Left ventricle myocardium inferior (tissue), 1 donor: Measurements from ENCODE around the gene CCDC183. TPM values are rescaled to one million over a fixed set of nuclear protein-coding genes. Genes with fewer than 3 reads are reported as not detected.
"Not testable (repeated sequence)": the region's sequence is repeated elsewhere in the genome, so short reads cannot be mapped to it uniquely, and the experiment has no call there.

Source experiments
- DNase-seq: peaks from one replicate; pipeline ENCODE4 v3.0.0-alpha.2; 2020
- H3K27ac ChIP-seq: fragments of 200-600 bp; replicated peaks from 2 replicates; pipeline ENCODE4 v1.8.0; 2021
- H3K27me3 ChIP-seq: fragments of 200-600 bp; 2 replicates; pipeline ENCODE4 v1.8.0; 2021; ENCODE audit warnings: low read depth
- H3K36me3 ChIP-seq: fragments of 200-600 bp; 2 replicates; pipeline ENCODE4 v1.8.0; 2021
- H3K4me1 ChIP-seq: fragments of 200-600 bp; 2 replicates; pipeline ENCODE4 v1.8.0; 2021
- H3K4me3 ChIP-seq: fragments of 200-600 bp; 2 replicates; pipeline ENCODE4 v1.8.0; 2021; ENCODE audit warnings: mild to moderate bottlenecking, moderate library complexity
- H3K9me3 ChIP-seq: fragments of 200-600 bp; replicated peaks from 2 replicates; pipeline ENCODE4 v1.8.0; 2021
- CTCF ChIP-seq: fragments of 200-600 bp; IDR thresholded peaks from 2 replicates; pipeline ENCODE4 v1.8.0; 2021; ENCODE audit warnings: antibody characterized with exemption, mild to moderate bottlenecking, borderline replicate concordance
- intact Hi-C: fragments of 100-400 bp; cut with micrococcal nuclease; formaldehyde crosslinking; loops from one replicate; pipeline ENCODE4 v1.11.0; 2022
- total RNA-seq: library from RNA; stranded (reverse); fragmentation: NEBNext Ultra II Directional; extraction: Animal tissue kit (Norgen Biotek cat#: 25700); gene quantifications from one replicate; pipeline ENCODE4 v1.2.1, GENCODE V29; 2021
- donor health status: DM: no; HTN: yes; CAD: no; lungs with severe emphysema.

The CCDC183 gene
- total RNA-seq, 1 donor from 2014 or later, result 2.1 TPM

GRCh38 chr9:136765041-136765440 lies 31.1 kb upstream of the CCDC183 start:
- Histone ChIP-seq H3K4me1 (peaks cover 41% of the 10 kb centered on the region), H3K9me3 (no peaks in the 10 kb centered on the region), H3K27ac (peak overlapping the region; percentile 63), H3K36me3 (no peaks in the 10 kb centered on the region), H3K27me3 (peaks cover 41% of the 10 kb centered on the region), H3K4me3 (no peak overlapping the region)
- no peak for TF ChIP-seq CTCF
- DNase-seq, result no peak
- intact Hi-C loops, result no loop called here

- Histone ChIP-seq H3K27ac (peak overlapping the region; percentile 63), H3K4me1 (peaks cover 33% of the 10 kb centered on the region), H3K27me3 (peaks cover 41% of the 10 kb centered on the region)
- intact Hi-C loops, H3K9me3 ChIP-seq, H3K36me3 ChIP-seq, H3K4me3 ChIP-seq, DNase-seq: not testable (repeated sequence)
These were observed 30.3 kb upstream of the CCDC183 start for GRCh38 chr9:136765745-136766409.

GRCh38 chr9:136766410-136767120 lies 29.6 kb upstream of the CCDC183 start:
- peak; percentile 54 for TF ChIP-seq CTCF
- intact Hi-C loops, DNase-seq, H3K4me3 ChIP-seq, H3K9me3 ChIP-seq, H3K36me3 ChIP-seq, H3K27ac ChIP-seq: not testable (repeated sequence)
- Histone ChIP-seq H3K27me3 (peaks cover 41% of the 10 kb centered on the region), H3K4me1 (peaks cover 29% of the 10 kb centered on the region)

- no peak overlapping the region for H3K4me3 ChIP-seq
- intact Hi-C loops, result no loop called here
- peak; percentile 49 for TF ChIP-seq CTCF
- peaks cover 11% of the 10 kb centered on the region for H3K9me3 ChIP-seq
- H3K27ac ChIP-seq, result no peak overlapping the region
- H3K36me3 ChIP-seq, result no peaks in the 10 kb centered on the region
- H3K4me1 ChIP-seq, result peaks cover 11% of the 10 kb centered on the region
- DNase-seq, result no peak
- peaks cover 13% of the 10 kb centered on the region for H3K27me3 ChIP-seq
These were observed 26.4 kb upstream of the CCDC183 start for GRCh38 chr9:136769710-136770191.

- Histone ChIP-seq H3K27ac (no peak overlapping the region), H3K4me3 (no peak overlapping the region), H3K4me1 (no peaks in the 10 kb centered on the region), H3K9me3 (peaks cover 11% of the 10 kb centered on the region), H3K27me3 (peaks cover 13% of the 10 kb centered on the region), H3K36me3 (no peaks in the 10 kb centered on the region)
- no peak for TF ChIP-seq CTCF
- DNase-seq, result no peak
- intact Hi-C loops, result no loop called here
These were observed 24.2 kb upstream of the CCDC183 start for GRCh38 chr9:136771907-136772415.
